ENCODE results near the gene RHOF.

- TF ChIP-seq CTCF (conservative IDR thresholded peaks at IDR 0.05; ENCODE audit: low read depth, low read length) = no peak
- no peak for TF ChIP-seq EZH2 (IDR thresholded peaks at IDR 0.05; ENCODE audit: low read length, unreplicated experiment)
- TF ChIP-seq EZH2phosphoT487 (IDR thresholded peaks at IDR 0.05; ENCODE audit: borderline replicate concordance, low read length) = no peak
Observed at GRCh38 chr12:121762269-121762668, 31.2 kb downstream of the RHOF start.

Measured in PC-3 (cell line).